Neural cell (in vitro differentiated cells): ENCODE data around the gene KRT78. TPM values are rescaled to one million over a fixed set of nuclear protein-coding genes. Genes with fewer than 3 reads are reported as not detected.

Source experiments
- H2AFZ ChIP-seq: fragments of 200-600, 300-800 bp; sonication (generic), shearing (Covaris generic); 2 replicates; pipeline ENCODE4 v1.6.0; 2014; ENCODE audit warnings: low read depth, mild to moderate bottlenecking, antibody characterized with exemption, low read length, moderate library complexity
- H3F3A ChIP-seq: fragments of 200-600 bp; shearing (Covaris generic); 2 replicates; pipeline ENCODE4 v1.6.1; 2016; ENCODE audit warnings: mild to moderate bottlenecking, moderate library complexity, mixed read lengths, antibody characterized with exemption, low read length; ENCODE audit not compliant: insufficient read depth, poor library complexity, severe bottlenecking
- H3K27ac ChIP-seq: fragments of 200-600, 300-800 bp; sonication (generic), shearing (Covaris generic); 2 replicates; pipeline ENCODE4 v1.5.1; 2014; ENCODE audit warnings: mild to moderate bottlenecking, low read length, moderate library complexity
- H3K27me3 ChIP-seq: fragments of 300-800, 200-600 bp; sonication (generic), shearing (Covaris generic); 2 replicates; pipeline ENCODE4 v1.6.0; 2014; ENCODE audit warnings: mild to moderate bottlenecking, low read depth, low read length, moderate library complexity; ENCODE audit not compliant: insufficient read depth
- H3K36me3 ChIP-seq: fragments of 300-800, 200-600 bp; sonication (generic), shearing (Covaris generic); 2 replicates; pipeline ENCODE4 v1.5.1; 2014; ENCODE audit warnings: mild to moderate bottlenecking, antibody characterized with exemption, low read length, moderate library complexity; ENCODE audit not compliant: insufficient read depth
- H3K4me2 ChIP-seq: fragments of 300-800, 200-600 bp; sonication (generic), shearing (Covaris generic); 2 replicates; pipeline ENCODE4 v1.6.0; 2014; ENCODE audit warnings: mild to moderate bottlenecking, low read length
- H3K4me3 ChIP-seq: fragments of 300-800, 200-600 bp; sonication (generic), shearing (Covaris generic); 2 replicates; pipeline ENCODE4 v1.5.1; 2014; ENCODE audit warnings: mild to moderate bottlenecking, low read length, moderate library complexity
- H3K79me2 ChIP-seq: fragments of 200-600 bp; shearing (Covaris generic); replicated peaks from 2 replicates; pipeline ENCODE4 v1.6.0; 2014; ENCODE audit warnings: mild to moderate bottlenecking, low read length, moderate library complexity; ENCODE audit not compliant: insufficient read depth
- H3K9ac ChIP-seq: fragments of 300-800, 200-600 bp; sonication (generic), shearing (Covaris generic); 2 replicates; pipeline ENCODE4 v1.6.1; 2016; ENCODE audit warnings: mild to moderate bottlenecking, low read length, mixed read lengths
- H3K9me2 ChIP-seq: fragments of 200-600 bp; shearing (Covaris generic); 2 replicates; pipeline ENCODE4 v1.6.1; 2016; ENCODE audit warnings: mild to moderate bottlenecking, low read length, mixed read lengths; ENCODE audit not compliant: insufficient read depth
- H3K9me3 ChIP-seq: fragments of 200-600, 300-800 bp; sonication (generic), shearing (Covaris generic); 2 replicates; pipeline ENCODE4 v1.6.1; 2016; ENCODE audit warnings: mild to moderate bottlenecking, mixed run types, low read length, moderate library complexity, mixed read lengths
- H4K20me1 ChIP-seq: fragments of 200-600 bp; shearing (Covaris generic); 2 replicates; pipeline ENCODE4 v1.6.1; 2016; ENCODE audit warnings: mild to moderate bottlenecking, mixed run types; ENCODE audit not compliant: insufficient read depth
- EP300 ChIP-seq: fragments of 450-650 bp; conservative IDR thresholded peaks from 2 replicates; pipeline ENCODE4 v1.6.1; 2014; ENCODE audit warnings: antibody characterized with exemption, mild to moderate bottlenecking, moderate library complexity; ENCODE audit not compliant: poor library complexity, severe bottlenecking
- EZH2 ChIP-seq: fragments of 200-600, 300-800 bp; shearing (Covaris generic), sonication (generic); IDR thresholded peaks from 2 replicates; pipeline ENCODE4 v1.6.1; 2014; ENCODE audit warnings: antibody characterized with exemption, low read length, borderline replicate concordance, mild to moderate bottlenecking; ENCODE audit not compliant: insufficient read depth, poor library complexity, severe bottlenecking
- MXI1 ChIP-seq: fragments of 450-650 bp; conservative IDR thresholded peaks from 2 replicates; pipeline ENCODE4 v1.6.1; 2014; ENCODE audit warnings: antibody characterized with exemption, mild to moderate bottlenecking; ENCODE audit not compliant: poor library complexity, severe bottlenecking
- POLR2AphosphoS5 ChIP-seq: IDR thresholded peaks from 2 replicates; pipeline ENCODE4 v1.6.1; 2012
- RAD21 ChIP-seq: fragments of 450-650 bp; conservative IDR thresholded peaks from 2 replicates; pipeline ENCODE4 v1.6.1; 2014; ENCODE audit warnings: antibody characterized with exemption, mild to moderate bottlenecking, moderate library complexity
- SMC3 ChIP-seq: fragments of 450-650 bp; conservative IDR thresholded peaks from 2 replicates; pipeline ENCODE4 v1.6.1; 2014; ENCODE audit warnings: antibody characterized with exemption, mild to moderate bottlenecking, moderate library complexity; ENCODE audit not compliant: poor library complexity
- TAF1 ChIP-seq: IDR thresholded peaks from 2 replicates; pipeline ENCODE4 v1.6.1; 2012; ENCODE audit warnings: low read depth
- polyA plus RNA-seq: library from polyadenylated mRNA; depleted of rRNA; stranded (reverse); fragments of >200 nt; gene quantifications from 2 replicates; pipeline ENCODE4 v1.2.3, GENCODE V29; 2014
- TF ChIP-seq, protein P1 (sequence below): fragments of 450-650 bp; IDR thresholded peaks from 2 replicates; pipeline ENCODE4 v1.5.1; 2014; ENCODE audit warnings: antibody characterized with exemption, mild to moderate bottlenecking, moderate library complexity; ENCODE audit not compliant: poor library complexity, severe bottlenecking
- TF ChIP-seq, protein P2 (sequence below): IDR thresholded peaks from 2 replicates; pipeline ENCODE4 v1.6.1; 2012; ENCODE audit warnings: borderline replicate concordance

Gene KRT78
- polyA plus RNA-seq, 1 donor from 2014 or later: not detected

DNA sequence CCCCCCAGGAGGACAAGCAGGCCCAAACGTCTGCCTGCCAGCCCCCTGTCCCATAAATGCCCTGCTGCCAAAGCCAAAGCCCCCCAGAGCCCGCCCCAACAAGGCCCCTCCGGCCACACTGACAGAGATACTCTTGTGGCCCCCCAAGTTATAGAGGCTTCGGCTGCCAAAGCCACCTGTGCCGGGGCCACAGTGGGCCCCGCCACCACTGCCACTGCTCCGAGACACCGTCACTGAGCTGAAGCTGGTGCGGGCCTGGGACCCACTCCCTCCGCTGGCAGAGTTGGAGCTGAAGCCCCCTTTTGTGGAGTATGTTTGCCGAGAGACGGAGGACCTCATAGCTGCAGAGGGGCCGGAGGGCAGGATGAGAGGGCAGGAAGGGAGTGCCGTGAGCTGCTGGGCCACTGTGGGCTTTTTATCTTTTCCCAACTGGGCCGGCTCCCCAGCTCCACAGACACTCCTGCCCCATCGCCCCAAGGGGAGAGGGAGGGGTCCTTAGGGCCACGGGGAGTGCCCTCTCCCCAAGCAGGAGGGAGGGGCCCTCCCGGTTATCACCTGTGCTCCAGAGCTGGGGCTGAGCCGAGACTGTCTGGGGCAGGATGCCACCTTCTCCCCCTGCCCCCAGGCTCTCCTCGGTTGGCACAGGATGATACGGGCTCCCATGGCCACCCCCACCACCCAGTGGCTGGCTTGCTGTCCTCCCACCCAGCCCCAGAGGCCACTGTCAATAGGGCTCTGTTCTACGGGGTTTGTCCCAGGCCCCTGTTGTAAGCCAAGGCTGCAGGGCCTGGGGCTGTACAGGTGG, 14.7 kb downstream of the KRT78 start, which contains the start of gene KRT79:
KRT79 (minus strand) TSS at position 390 of the 805 bp plus-strand sequence; CDS start at position 339, 51 bp downstream.
- H2AFZ ChIP-seq: no peak within 1 kb of the TSS
- H3K4me2 ChIP-seq: no peak within 1 kb of the TSS
- H3K4me3 ChIP-seq: no peak within 1 kb of the TSS
- no peaks in the 10 kb centered on the region for H3K27me3 ChIP-seq
- H3K9me3 ChIP-seq: no peaks in the 10 kb centered on the region
- no peaks in the 10 kb centered on the region for H3K9me2 ChIP-seq
- H3K79me2 ChIP-seq: no peaks in the 10 kb centered on the region
- H4K20me1 ChIP-seq: no peaks in the 10 kb centered on the region
- no peak within 1 kb of the TSS for H3K27ac ChIP-seq
- H3F3A ChIP-seq: no peaks in the 10 kb centered on the region
- H3K36me3 ChIP-seq: no peaks in the 10 kb centered on the region
- H3K9ac ChIP-seq: no peak within 1 kb of the TSS
- TF ChIP-seq, protein P1, sequence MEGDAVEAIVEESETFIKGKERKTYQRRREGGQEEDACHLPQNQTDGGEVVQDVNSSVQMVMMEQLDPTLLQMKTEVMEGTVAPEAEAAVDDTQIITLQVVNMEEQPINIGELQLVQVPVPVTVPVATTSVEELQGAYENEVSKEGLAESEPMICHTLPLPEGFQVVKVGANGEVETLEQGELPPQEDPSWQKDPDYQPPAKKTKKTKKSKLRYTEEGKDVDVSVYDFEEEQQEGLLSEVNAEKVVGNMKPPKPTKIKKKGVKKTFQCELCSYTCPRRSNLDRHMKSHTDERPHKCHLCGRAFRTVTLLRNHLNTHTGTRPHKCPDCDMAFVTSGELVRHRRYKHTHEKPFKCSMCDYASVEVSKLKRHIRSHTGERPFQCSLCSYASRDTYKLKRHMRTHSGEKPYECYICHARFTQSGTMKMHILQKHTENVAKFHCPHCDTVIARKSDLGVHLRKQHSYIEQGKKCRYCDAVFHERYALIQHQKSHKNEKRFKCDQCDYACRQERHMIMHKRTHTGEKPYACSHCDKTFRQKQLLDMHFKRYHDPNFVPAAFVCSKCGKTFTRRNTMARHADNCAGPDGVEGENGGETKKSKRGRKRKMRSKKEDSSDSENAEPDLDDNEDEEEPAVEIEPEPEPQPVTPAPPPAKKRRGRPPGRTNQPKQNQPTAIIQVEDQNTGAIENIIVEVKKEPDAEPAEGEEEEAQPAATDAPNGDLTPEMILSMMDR: no peak
- TF ChIP-seq MXI1 (no peak), SMC3 (no peak), RAD21 (no peak), EZH2 (no peak)

DNA sequence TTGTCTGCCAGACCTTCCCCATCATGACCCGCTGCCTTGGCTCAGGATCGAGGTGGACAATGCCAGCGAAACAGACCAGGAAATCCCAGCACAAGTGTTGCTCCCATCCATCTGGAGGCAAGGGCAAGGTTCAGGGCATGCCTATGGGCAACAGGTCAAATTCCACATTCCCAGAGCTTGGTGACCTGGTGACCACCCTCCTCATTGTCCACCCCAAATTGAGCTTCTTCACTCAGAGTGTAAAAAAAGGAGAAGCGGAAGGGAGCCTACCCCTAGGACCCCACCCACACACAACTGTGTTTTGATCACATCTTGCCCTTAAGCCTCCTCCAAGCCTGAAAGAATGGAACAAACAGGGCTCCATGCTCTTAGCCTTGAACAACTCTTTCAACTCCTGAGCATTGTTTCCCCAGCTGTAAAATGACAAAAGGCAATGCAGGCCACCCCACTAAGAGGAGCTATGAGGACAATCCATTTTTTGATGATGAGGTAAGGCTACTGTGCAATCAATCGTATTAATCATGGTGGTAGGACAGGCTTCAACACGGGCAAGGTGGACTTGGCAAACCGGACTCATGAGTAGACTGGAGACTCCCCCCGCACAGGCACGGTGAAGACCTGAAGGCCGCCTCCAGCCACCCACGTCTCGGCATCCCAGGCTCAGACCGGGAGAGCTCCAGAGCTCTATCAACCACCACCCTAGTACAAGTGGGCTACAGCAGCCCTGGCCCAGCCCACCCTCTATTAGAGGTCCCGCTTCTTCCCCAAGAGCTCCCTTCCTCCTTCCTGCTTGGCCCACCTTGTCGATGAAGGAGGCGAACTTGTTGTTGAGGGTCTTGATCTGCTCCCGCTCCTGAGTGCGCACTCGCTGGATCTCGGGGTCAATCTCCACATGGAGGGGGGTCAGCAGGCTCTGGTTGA, 15.5 kb downstream of the KRT78 start:
- TF ChIP-seq EP300 (no peak), MXI1 (no peak), POLR2AphosphoS5 (no peak), SMC3 (no peak), TAF1 (no peak), RAD21 (no peak), EZH2 (no peak)
- TF ChIP-seq, protein P2, sequence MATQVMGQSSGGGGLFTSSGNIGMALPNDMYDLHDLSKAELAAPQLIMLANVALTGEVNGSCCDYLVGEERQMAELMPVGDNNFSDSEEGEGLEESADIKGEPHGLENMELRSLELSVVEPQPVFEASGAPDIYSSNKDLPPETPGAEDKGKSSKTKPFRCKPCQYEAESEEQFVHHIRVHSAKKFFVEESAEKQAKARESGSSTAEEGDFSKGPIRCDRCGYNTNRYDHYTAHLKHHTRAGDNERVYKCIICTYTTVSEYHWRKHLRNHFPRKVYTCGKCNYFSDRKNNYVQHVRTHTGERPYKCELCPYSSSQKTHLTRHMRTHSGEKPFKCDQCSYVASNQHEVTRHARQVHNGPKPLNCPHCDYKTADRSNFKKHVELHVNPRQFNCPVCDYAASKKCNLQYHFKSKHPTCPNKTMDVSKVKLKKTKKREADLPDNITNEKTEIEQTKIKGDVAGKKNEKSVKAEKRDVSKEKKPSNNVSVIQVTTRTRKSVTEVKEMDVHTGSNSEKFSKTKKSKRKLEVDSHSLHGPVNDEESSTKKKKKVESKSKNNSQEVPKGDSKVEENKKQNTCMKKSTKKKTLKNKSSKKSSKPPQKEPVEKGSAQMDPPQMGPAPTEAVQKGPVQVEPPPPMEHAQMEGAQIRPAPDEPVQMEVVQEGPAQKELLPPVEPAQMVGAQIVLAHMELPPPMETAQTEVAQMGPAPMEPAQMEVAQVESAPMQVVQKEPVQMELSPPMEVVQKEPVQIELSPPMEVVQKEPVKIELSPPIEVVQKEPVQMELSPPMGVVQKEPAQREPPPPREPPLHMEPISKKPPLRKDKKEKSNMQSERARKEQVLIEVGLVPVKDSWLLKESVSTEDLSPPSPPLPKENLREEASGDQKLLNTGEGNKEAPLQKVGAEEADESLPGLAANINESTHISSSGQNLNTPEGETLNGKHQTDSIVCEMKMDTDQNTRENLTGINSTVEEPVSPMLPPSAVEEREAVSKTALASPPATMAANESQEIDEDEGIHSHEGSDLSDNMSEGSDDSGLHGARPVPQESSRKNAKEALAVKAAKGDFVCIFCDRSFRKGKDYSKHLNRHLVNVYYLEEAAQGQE: no peak
- TF ChIP-seq, protein P1: no peak
- H3F3A ChIP-seq: no peaks in the 10 kb centered on the region
- H3K36me3 ChIP-seq: no peaks in the 10 kb centered on the region
- no peak overlapping the region for H2AFZ ChIP-seq
- no peak overlapping the region for H3K9ac ChIP-seq
- no peaks in the 10 kb centered on the region for H4K20me1 ChIP-seq
- H3K4me3 ChIP-seq: no peak overlapping the region
- H3K9me3 ChIP-seq: no peaks in the 10 kb centered on the region
- no peaks in the 10 kb centered on the region for H3K9me2 ChIP-seq
- H3K27me3 ChIP-seq: no peaks in the 10 kb centered on the region
- H3K27ac ChIP-seq: no peak overlapping the region
- no peak overlapping the region for H3K4me2 ChIP-seq
- no peaks in the 10 kb centered on the region for H3K79me2 ChIP-seq
